ENCODE results near the gene ERCC3.

ERCC3 gene

DNA sequence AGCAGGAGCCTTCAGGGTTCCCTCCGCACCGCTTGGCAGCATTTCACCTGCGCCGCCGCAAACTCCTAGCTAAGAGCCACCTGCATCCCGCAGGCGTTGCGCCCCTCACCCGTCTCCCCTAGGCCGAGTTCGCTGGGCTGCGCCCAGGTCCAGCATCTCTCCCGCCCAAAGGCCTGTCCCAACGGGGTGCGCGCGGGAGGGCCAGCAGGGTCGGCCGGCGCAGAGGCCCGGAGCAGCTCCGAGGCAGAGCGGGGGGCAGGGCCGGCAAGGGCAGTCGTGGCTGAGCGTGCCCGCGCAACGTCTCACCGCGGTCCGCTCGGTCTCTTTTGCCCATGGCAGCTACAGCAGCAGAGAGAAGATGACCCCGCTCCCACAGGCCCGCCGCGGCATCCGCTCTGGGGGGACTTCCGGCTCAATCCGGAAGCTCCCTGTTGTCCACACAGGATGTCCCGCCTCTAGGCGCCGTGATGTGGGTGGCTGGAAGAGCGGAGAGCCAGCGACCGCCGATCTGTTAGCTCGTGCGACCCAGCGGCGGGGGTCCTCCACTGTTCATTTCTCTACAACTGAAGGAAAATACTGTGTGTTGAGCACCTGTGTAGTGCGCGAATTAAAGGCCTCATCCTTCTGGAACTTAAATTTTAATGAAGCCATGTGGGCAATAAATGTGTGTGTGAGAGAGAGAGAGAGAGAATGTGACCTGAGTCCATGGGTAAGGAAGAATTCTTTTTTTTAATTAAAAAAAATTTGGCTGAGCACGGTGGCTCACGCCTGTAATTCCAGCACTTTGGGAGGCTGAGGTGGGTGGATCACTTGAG lies at the start of gene ERCC3:
Gene ERCC3 (minus strand): TSS at position 397 of the 815 bp plus-strand sequence. CDS start 63 bp downstream, at position 334.
- peak; percentile 93 for DNase-seq

DNA sequence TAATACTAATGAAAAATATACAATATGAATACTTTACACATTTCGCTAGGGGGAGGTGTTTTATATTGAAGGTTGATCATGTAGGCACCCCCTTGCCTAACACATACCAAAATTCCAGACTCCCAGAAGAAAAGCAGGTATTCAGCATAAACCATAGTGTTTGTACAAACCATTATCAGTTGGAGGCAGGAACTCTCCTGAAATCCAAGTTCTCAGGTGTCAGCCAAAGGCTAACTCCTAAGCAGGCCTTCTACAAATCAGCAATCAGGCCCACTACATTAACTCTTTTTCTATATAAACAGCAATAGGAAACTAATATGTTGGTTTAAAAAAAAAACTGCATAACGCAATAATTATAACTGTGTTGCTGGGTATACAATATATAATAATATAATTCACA lies 49.3 kb upstream of the ERCC3 start:
- DNase-seq: no peak

DNA sequence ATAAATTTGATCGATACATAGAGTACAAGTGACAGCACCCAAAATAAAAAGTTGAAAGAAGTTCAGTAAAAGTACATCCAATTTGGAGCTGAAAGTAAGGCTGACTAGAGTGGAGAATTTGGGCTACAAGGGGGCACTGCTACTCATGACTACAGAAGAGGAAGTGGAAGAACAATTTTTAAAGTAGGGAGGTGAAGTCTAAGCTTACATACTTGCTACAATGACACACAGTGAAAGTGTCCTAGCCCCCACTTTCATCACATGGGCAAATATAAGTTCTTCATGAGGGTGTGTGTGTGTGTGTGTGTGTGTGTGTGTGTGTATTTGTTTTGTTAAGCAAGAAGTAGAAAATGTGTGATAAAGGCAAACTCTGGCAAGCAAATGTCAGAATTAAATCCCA lies 48.2 kb upstream of the ERCC3 start:
- no peak for DNase-seq

DNA sequence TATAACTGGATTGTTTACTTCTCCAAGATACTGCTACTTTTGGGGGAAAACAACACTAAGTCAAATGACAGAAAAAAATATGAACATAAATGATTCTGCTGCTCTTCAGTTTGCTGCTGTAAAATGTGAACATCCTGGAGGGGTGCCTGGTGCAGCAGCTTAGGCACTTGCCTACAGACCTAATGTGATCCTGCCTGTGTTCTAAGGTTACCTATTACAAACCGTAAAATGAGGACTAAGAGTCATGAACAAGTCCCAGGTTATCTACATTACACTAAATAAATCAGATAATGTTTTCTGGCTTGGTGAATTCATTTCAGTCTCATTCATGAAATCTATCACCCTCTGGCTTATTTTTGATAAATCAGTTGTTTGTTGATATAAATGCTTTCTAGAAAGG lies 38.4 kb upstream of the ERCC3 start:
- no peak for DNase-seq

DNA sequence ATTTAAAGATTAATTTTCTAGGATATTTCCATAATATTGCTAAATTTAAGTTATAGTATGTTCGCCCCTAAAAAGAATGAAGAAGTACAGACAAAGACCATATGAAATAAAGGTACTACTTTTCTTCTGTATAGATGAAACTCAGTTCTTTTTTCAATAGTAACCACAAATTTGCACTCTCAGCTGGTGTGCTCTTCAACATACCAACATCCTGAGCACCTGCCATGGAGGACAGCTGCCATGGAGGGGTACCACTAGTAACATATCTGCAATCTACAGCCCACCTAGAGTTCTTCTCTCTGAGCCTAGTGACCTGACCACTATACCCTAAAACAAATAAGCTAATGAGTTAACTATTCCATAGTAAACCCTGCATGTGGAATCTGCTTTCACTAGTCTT lies 36.8 kb upstream of the ERCC3 start:
- DNase-seq: no peak

DNA sequence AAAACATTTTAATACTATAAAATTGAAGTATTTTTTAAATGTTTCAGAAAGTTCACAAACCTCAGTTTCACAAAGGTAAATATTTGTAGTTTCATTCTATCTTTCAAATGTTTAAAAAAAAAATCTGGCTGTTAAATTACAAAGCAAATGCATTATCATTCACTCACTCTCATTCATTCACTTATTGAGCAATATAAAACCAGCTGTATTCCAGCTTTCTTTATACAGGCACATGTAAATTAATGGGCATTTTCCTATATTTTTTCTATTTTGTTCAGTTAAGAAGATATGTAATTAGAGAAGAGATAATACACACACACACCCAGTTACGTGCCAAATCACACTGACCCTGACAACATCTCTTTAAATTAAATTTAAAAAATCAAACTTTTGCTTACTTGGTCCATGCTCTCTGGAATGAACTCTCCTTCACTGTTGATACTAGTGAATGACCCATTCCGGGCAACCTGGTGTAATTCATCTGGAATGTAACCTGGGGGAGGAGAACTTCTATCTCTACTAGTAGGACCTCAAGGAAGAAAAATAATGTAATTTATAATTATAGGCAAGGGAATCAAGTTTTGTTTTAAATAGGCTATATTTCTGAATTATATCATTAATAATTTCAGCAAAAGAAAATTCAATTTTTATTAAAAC lies 32.5 kb upstream of the ERCC3 start:
- no peak for DNase-seq

DNA sequence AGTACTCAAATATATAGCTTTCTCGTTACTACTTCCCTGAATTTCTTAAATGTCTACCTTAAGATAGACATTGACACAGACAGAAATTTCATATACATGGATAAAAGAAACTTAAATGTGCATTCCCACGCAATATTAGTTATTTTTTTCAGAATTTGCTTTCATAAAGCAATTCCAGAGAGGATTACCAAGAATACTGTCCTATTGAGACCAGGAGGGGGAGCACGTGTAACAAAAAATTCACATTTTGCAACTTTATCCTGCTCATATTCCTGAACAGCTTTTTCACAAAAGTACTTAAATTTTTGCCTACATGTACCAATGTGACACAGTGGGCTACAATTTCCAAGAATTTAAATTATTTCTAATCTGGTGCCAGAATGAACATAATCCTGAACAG lies 30.7 kb upstream of the ERCC3 start:
- DNase-seq: no peak

DNA sequence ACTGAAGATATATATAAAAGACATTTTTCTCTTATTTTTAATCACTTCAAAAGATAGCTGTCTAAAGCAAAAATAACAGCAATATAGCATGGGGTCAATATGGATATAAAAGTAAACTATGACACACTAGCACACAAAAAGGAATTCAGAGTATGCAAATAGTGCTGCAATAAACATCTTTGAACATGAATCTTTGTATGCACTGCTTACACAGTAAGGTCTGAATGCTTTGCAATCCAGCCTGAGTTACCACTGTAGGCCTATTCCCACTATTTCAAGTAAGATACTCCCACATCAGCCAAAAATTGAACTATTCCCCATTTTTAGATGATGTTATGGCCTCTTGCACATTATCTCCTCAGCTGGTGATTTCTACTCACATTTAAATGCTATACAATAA lies 27.4 kb upstream of the ERCC3 start:
- DNase-seq: no peak

DNA sequence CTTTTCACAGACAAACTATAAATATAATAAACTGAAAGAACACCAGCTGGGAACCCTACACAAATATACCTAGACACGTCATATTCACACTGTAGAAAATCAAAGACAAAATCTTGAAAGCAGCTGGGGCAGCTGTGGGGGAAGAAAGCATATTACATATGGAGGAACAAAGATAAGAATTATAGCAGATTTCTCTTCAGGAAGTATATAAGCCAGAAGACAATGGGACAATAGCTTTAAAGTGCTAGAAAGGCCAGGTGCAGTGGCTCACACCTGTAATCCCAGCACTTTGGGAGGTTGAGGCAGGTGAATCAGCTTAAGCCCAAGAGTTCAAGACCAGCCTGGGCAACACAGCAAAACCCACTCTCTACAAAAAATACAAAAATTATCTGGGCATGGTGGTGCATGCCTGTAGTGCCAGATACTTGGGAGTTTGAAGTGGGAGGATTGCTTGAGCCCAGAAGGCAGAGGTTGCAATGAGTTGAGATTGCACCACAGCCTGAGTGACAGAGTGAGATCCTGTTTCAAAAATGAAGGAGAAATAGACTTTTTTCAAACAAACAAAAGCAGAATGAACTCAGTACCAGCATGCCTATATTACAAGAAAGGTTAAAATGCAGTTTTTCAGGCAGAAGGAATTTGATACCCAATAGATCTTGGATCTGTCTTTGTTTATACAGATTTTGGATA lies 26.8 kb upstream of the ERCC3 start:
- DNase-seq: no peak

DNA sequence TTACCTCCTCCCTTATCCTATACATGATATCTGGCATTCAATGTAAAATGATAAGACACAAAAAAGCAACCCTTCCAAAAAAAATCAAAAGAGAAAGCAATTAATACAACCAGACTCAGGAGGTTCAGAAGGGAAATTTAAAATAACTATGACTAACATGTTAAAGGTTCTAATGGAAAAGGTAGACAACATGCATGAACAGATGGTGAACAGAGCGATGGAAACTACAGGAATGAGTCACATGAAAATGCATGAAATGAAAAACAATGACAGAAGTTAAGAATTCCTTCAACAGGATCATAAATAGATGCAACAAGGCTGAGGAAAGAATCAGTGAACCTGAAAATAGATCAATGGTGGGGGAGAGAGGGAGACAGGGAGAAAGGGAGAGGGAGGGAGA lies 26.1 kb upstream of the ERCC3 start:
- no peak for DNase-seq

DNA sequence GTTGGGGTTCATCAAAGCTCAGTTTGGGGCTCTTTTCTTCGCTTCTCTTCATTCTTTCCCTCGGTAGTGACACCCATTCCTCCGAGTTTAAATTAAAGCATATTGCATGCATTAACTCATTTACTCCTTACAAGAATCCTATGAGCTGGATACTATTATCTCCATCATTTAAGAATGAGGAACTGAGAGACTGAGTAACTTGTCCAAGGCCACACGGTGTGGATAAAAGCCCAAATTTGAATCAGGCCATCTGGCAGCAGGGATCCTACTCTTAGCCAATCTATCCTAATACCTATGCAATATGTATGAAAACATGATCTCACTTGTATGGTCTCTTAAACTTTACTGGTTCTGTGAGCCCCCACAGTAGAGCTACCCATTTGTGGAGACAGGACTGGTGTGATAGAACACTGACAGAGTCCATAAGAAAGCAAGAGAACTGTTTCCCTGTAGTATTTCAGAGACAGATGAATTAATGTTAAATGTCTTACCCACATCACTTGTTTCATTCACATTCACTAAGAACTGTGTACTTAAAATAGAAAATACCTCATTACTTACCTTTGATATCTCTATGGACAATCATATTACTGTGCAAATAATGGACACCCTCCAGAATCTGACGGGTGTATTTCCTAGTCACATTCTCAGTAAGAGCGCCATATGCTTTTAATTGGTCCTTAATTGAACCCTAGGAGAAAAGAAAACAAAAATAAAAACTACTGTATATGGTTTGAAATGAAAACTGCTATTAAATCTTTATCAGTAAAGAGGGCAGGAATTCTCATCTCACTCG lies 20.4 kb upstream of the ERCC3 start:
- DNase-seq: no peak

DNA sequence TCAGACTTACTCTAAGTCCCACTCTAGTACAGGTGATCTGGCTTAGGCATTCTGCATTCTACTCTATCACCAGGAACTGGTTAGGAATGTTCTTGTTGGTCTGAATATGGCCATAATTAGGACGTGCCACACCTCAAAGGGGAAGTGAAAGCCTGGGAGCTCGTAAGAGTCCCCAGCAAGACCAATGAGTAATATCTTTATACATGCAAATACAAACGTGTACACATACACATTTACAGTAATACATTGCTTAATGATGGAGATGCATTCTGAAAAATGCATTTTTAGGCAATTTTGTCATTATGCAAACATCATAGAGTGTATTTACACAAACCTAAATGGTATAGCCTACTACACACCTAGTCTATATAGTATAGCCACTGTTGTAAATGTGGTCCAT lies 19.5 kb upstream of the ERCC3 start:
- DNase-seq: no peak

DNA sequence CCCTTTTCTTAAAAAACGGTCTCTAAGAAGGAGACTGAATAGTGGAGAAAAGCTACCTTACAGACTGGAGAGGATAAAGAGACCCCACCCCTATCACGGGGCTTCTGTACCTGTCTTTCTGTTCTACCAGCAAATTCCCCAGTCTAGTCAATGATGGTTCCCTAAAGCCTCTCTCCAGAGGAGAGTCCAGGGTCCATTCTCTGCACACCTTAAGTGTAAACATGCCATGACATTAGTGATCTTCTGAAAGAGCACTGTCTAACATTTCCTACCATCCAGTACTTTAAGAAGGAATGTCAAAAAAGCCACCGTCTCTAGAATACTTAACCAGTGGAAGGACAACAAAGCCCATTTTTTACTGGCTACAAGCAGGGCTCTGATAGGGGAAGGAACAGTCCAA lies 17.0 kb upstream of the ERCC3 start:
- no peak for DNase-seq

DNA sequence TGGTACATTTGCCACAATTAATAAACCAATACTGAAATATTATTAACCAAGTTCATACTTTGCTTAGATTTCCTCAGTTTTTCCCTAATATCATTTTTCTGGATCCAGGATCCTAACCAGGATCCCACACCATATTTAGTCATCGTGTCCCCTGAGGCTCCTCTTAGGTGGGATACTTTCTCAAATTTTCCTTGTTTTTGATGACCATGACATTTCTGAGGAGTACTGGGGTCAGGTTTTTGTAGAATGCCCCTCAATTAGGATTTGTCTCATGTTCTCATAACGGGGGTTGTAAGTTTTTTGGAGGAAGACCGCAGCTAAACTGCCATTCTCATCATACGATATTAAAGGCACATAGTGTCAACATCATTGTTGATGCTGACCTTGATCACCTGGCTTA lies 15.5 kb upstream of the ERCC3 start:
- no peak for DNase-seq

DNA sequence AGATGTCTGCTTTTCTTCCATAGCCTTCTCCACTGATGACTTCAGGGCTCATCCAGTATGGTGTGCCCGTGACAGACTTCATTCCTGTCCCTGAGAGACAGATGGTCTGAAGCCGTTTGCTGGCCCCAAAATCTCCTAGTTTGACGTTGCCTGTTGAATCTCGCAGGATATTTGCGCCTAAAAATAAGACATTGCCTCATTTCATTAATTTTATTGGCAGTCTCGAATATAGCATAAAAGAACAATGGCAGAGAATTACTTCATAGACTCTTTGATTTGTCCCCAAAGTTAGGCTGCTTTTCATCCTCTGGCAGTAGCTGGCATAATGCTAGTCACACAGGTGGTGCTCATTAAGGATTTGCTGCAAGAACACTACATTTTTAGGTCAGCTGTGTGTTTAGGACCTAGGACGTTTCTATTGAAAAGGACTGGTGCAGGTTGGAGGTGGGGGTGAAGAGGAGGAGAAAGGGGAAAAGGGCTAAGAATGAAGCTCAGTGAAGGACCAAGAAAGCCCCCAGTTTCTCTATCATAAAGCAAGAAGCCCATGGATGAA lies 14.7 kb upstream of the ERCC3 start:
- no peak for DNase-seq

DNA sequence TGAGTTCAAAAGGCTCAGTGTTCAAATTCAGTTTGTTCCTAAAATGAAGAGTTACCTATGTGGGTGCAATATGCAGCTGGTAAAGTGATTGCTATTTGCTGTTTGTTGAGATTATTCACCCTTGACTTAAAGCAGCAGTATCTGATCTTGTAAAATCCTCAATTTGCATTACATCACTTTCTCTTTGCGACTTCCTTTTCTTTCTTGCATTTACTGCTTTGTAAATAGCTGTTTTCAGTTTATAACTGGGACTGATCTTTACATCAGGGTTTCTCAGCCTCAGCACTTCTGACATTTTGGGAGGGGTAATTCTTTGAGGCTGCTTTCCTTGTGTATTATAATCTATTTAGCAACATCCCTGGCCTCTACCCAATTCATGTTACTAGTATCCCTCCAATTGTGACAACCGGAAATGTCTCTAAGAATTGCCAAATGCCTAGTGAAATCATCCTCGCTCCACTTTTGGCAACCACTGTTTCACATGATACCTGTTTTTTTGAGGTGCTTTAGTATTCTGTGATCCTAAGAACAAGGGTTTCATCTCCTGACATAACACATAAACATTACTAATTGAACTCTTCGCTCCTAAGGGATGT lies 12.1 kb upstream of the ERCC3 start:
- DNase-seq: no peak

DNA sequence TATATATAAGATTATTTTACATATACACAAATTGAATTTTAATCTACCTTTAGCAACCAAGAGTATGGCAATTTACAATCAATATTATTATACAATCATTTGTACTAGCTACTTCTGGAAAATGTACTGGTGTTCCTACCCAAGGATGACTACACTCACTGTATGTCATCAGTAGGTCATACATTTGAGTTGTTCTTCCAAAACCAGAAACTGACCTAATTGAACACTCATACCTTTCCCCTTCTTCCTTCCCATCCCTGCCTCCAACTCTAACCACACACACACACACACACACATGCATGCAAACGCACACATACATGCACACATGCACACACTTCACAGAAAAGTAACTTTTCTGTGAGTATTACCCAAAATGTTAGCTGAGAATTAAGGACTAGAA lies 8.2 kb upstream of the ERCC3 start:
- DNase-seq: no peak

DNA sequence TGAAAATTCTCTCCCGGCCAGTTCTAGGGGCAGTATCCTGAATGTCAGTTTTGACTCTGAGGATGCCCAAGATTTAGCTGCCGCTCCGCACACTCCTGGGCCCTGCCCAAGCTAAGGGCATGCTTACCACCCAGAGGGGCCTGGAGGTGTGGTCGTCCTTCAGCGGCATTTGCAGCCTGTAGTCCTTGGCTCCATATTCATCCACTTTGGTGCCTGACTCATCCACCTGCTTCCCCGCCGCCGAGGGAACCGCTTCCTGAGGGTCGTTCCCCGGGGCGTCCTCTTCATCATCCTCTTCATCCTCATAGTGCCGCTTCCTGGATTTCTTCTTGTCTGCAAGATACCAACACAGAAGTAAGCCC lies 577 bp downstream of the ERCC3 start:
- DNase-seq: peak; percentile 61

DNA sequence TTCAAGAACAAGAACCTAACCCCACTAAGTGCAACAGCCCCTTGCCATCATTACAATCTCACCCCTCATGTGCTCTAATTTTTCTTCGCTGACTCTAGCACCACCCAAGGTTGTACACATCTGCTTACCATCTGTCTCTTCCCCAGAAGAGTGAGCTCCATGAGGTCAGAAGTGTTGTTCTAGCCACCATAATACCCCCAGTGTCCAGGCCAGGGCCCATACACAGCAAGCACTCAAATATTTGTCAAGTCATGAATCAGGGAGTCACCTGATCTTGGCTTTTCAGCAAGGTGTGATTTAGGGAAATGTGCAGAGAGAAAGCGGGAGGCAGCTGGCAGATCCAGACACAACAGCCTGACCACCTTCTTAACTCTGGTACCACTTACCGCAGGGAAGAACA lies 5.7 kb downstream of the ERCC3 start:
- DNase-seq: no peak

DNA sequence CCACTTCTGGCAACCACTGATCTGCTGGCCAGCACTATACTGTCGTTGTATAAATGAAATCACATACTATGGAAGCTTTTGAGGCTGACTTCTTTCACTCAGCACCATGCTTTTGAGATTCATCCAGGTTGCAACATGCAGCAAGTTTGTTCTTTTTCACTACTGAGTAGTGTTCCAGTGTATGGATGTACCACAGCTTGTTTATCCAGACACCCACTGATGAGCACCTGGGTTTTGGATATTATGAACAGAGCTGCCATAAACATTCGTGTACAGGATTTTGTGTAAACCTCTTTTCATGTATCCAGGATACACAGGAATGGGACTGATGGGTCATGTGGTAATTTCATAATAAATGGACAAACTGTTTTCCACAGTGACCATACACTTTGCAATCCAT lies 10.7 kb downstream of the ERCC3 start:
- no peak for DNase-seq

DNA sequence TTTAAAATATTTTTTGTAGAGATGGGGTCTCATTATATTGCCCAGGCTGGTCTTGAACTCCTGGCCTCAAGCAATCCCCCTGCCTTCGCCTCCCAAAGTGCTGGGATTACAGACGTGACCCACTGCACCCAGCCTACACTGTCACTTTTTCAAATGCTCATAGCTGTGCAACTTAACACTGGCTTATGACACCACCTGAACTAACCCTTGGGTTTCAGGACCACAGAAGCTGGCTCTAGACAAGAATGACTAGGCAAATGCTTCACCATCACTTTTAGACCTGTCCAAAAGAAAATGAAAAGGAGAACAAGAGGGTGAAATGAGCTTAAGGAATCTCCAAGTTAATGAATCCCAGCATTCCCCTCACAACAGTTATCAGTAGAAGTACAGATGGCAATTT lies 13.3 kb downstream of the ERCC3 start:
- no peak for DNase-seq

DNA sequence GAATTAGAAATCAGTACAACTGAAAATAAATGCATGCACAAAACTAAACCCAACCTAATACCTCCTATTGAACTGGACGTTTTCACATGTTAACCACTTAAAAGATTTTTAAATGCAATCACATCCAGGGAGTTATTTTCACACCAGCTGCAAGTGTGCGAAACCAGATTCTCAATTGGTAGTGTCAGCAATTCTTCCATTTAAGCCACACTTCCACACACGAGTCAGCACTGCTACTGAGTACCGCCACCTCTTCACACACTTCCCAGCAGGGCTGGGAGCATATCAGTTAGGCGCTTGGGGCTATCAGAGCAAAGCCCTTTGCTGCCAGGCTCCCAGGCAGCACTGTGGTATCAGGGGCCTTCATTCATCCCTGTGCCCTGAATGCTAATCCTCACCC lies 14.2 kb downstream of the ERCC3 start:
- no peak for DNase-seq

DNA sequence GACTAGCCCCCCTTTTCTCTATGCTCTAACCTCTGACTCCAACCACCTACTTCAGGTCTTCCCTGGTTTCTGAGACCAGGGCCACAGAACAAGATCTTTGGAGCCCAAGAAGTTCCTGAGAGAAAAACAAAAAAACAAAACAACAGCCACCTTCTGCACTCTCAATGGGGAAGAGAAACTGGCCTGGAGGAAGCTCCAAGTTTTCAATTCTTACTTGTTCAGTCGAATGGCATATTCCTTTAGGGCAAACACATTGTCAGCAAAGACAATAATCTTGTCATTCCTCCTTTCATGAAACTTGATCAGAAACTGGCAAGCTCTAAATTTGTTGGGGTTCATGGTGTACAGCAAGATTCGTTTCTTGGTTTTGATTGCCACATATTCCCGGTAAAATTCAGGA lies 15.0 kb downstream of the ERCC3 start:
- no peak for DNase-seq
